IMR-90 (cell line): ENCODE results near the gene DGKB. TPM values are rescaled to one million over a fixed set of nuclear protein-coding genes. Genes with fewer than 3 reads are reported as not detected.

Source experiments
- ATAC-seq: fragments of 200-7000 bp; cut with Tn5 transposase; 2 replicates; pipeline ENCODE4 v1.9.1; 2020; ENCODE audit warnings: low read depth, mild to moderate bottlenecking, moderate library complexity
- BruUV-seq: library from RNA; stranded (reverse); fragments of 400-500 nt; replicated peaks from 2 replicates; lab custom pipeline; 2021; lab: Mats Ljungman, UMichigan
- CTCF ChIA-PET: fragments of 300-600 bp; formaldehyde crosslinking; extraction: SDS; loops from one replicate; lab custom pipeline; 2021; ENCODE audit warnings: antibody characterized with exemption; lab: Yijun Ruan, JAX
- POLR2A ChIA-PET: fragments of 300-600 bp; sonication (Branson Sonifier 250); formaldehyde crosslinking; loops from one replicate; lab custom pipeline; 2022; ENCODE audit warnings: antibody characterized with exemption; ENCODE audit not compliant: unreplicated experiment; lab: Charles Lee
- DNase-seq: peaks from one replicate; pipeline ENCODE4 v3.0.0; 2013
- H2AFZ ChIP-seq: replicated peaks from 2 replicates; pipeline ENCODE3; 2013; ENCODE audit warnings: low read length, mild to moderate bottlenecking; ENCODE audit not compliant: poor library complexity
- H2AK5ac ChIP-seq: 2 replicates; pipeline ENCODE4 v1.6.1; 2013; ENCODE audit warnings: low read depth, low read length, inconsistent platforms
- H2AK9ac ChIP-seq: replicated peaks from 2 replicates; pipeline ENCODE3; 2013; ENCODE audit warnings: mild to moderate bottlenecking, low read depth, low read length, moderate library complexity; ENCODE audit not compliant: poor library complexity
- H2BK120ac ChIP-seq: 2 replicates; pipeline ENCODE4 v1.6.1; 2013; ENCODE audit warnings: low read depth, low read length, inconsistent platforms
- H2BK15ac ChIP-seq: 3 replicates; pipeline ENCODE4 v1.6.1; 2013; ENCODE audit warnings: low read depth, low read length, inconsistent platforms
- H2BK20ac ChIP-seq: 2 replicates; pipeline ENCODE4 v1.6.1; 2013; ENCODE audit warnings: low read depth, mild to moderate bottlenecking, inconsistent platforms, low read length, moderate library complexity
- H2BK5ac ChIP-seq: 2 replicates; pipeline ENCODE4 v1.6.1; 2013; ENCODE audit warnings: mild to moderate bottlenecking, low read depth, low read length, inconsistent platforms; ENCODE audit not compliant: poor library complexity, severe bottlenecking
- H3K14ac ChIP-seq: replicated peaks from 2 replicates; pipeline ENCODE4 v1.6.1; 2013; ENCODE audit warnings: low read depth, low read length, inconsistent platforms
- H3K18ac ChIP-seq: 2 replicates; pipeline ENCODE4 v1.6.1; 2013; ENCODE audit warnings: low read depth, low read length, control low read depth
- H3K23ac ChIP-seq: 2 replicates; pipeline ENCODE4 v1.6.1; 2013; ENCODE audit warnings: low read depth, low read length, inconsistent platforms
- H3K27ac ChIP-seq: 2 replicates; pipeline ENCODE4 v1.5.1; 2013; ENCODE audit warnings: mild to moderate bottlenecking, control low read depth, low read length; ENCODE audit not compliant: insufficient read depth
- H3K27me3 ChIP-seq: 2 replicates; pipeline ENCODE4 v1.6.1; 2013; ENCODE audit warnings: low read length; ENCODE audit not compliant: control insufficient read depth, insufficient read depth
- H3K36me3 ChIP-seq: 2 replicates; pipeline ENCODE4 v1.6.1; 2013; ENCODE audit warnings: low read length, mixed read lengths; ENCODE audit not compliant: control insufficient read depth, insufficient read depth
- H3K4ac ChIP-seq: 2 replicates; pipeline ENCODE4 v1.6.1; 2013; ENCODE audit warnings: low read depth, low read length, inconsistent platforms
- H3K4me1 ChIP-seq: 2 replicates; pipeline ENCODE4 v1.6.1; 2013; ENCODE audit warnings: low read length, mixed read lengths; ENCODE audit not compliant: control insufficient read depth, insufficient read depth
- H3K4me2 ChIP-seq: 2 replicates; pipeline ENCODE4 v1.6.1; 2013; ENCODE audit warnings: low read depth, mild to moderate bottlenecking, control low read depth, low read length, moderate library complexity
- H3K4me3 ChIP-seq: 2 replicates; pipeline ENCODE4 v1.5.1; 2013; ENCODE audit warnings: low read depth, mild to moderate bottlenecking, control low read depth, low read length, moderate library complexity; ENCODE audit not compliant: insufficient read depth
- H3K56ac ChIP-seq: 2 replicates; pipeline ENCODE4 v1.6.1; 2013; ENCODE audit warnings: low read length, inconsistent platforms; ENCODE audit not compliant: insufficient read depth; ENCODE audit errors: extremely low read depth
- H3K79me1 ChIP-seq, 2 experiments: 2 replicates each; pipeline ENCODE4 v1.6.1; 2013; ENCODE audit warnings: low read length in 2 of 2, inconsistent platforms in 1 of 2, low read depth in 1 of 2
- H3K9ac ChIP-seq: 2 replicates; pipeline ENCODE4 v1.6.1; 2013; ENCODE audit warnings: low read depth, low read length, control low read depth
- H3K9me1 ChIP-seq: 2 replicates; pipeline ENCODE4 v1.6.1; 2013; ENCODE audit warnings: low read length, inconsistent platforms; ENCODE audit not compliant: insufficient read depth
- H3K9me3 ChIP-seq: 2 replicates; pipeline ENCODE4 v1.6.1; 2013; ENCODE audit warnings: low read length; ENCODE audit not compliant: control insufficient read depth, insufficient read depth
- H4K20me1 ChIP-seq: 2 replicates; pipeline ENCODE4 v1.6.1; 2013; ENCODE audit warnings: low read length, inconsistent platforms; ENCODE audit not compliant: insufficient read depth
- H4K5ac ChIP-seq: 2 replicates; pipeline ENCODE4 v1.6.1; 2013; ENCODE audit warnings: mild to moderate bottlenecking, low read depth, low read length, control low read depth
- H4K8ac ChIP-seq, 2 experiments: 2 replicates each; pipeline ENCODE4 v1.6.1; 2013; ENCODE audit warnings: low read depth in 2 of 2, low read length in 2 of 2, control low read depth in 1 of 2, inconsistent platforms in 1 of 2
- H4K91ac ChIP-seq: 2 replicates; pipeline ENCODE4 v1.6.1; 2013; ENCODE audit warnings: low read depth, low read length, inconsistent platforms; ENCODE audit not compliant: insufficient read depth
- CHD1 ChIP-seq: IDR thresholded peaks from 2 replicates; pipeline ENCODE4 v1.6.1; 2012; ENCODE audit warnings: low read depth, low read length, improper control_type of control experiment
- FOS ChIP-seq: fragments of 150-350 bp; IDR thresholded peaks from 2 replicates; pipeline ENCODE4 v1.6.1; 2016; ENCODE audit warnings: low read depth, low read length
- MAFK ChIP-seq: IDR thresholded peaks from 2 replicates; pipeline ENCODE4 v1.6.1; 2012; ENCODE audit warnings: low read depth, low read length, improper control_type of control experiment
- MXI1 ChIP-seq: IDR thresholded peaks from 2 replicates; pipeline ENCODE4 v1.6.1; 2012; ENCODE audit warnings: low read depth, mild to moderate bottlenecking, low read length, moderate library complexity, borderline replicate concordance
- RAD21 ChIP-seq: IDR thresholded peaks from 2 replicates; pipeline ENCODE4 v1.6.1; 2012; ENCODE audit warnings: low read length, improper control_type of control experiment
- RCOR1 ChIP-seq: IDR thresholded peaks from 2 replicates; pipeline ENCODE4 v1.6.1; 2012; ENCODE audit warnings: mild to moderate bottlenecking, low read length, improper control_type of control experiment; ENCODE audit not compliant: insufficient replicate concordance
- WGBS, 2 experiments: methylation state at CpG; one replicate each; pipeline versions ENCODE4 v1.1.5 to v1.1.7; 2013; ENCODE audit warnings: missing lambda C conversion rate in 2 of 2; ENCODE audit not compliant: insufficient read length in 1 of 2; ENCODE audit errors: extremely low coverage in 2 of 2; 5-methylcytosine and 5-hydroxymethylcytosine counted together
- dilution Hi-C: fragments of 300-500 bp; cut with HindIII; formaldehyde crosslinking; loops from one replicate; pipeline ENCODE4 v1.14.3; 2018; ENCODE audit warnings: low sequenced_read_pairs; ENCODE audit not compliant: unreplicated experiment
- in situ Hi-C: fragments of 300-500 bp; cut with MboI; formaldehyde crosslinking; loops from 3 replicates; pipeline ENCODE4 v1.14.3; 2019; ENCODE audit warnings: low sequenced_read_pairs, inconsistent platforms, mixed read lengths
- intact Hi-C: fragments of 100-400 bp; cut with micrococcal nuclease; formaldehyde crosslinking; loops from 2 replicates; pipeline ENCODE4 v1.10.0; 2022
- polyA plus RNA-seq, 3 experiments: library from polyadenylated mRNA; depleted of rRNA; stranded (reverse); fragments of >200 nt; gene quantifications; 2 replicates each; pipeline ENCODE4 v1.2.3, GENCODE V29; 2012; ENCODE audit warnings: low replicate concordance in 1 of 3
- total RNA-seq: library from RNA; depleted of rRNA; stranded (reverse); fragments of >200 nt; gene quantifications from 2 replicates; pipeline ENCODE4 v1.2.3, GENCODE V29; 2012
- TF ChIP-seq, protein P1 (sequence below): fragments of 150-350 bp; IDR thresholded peaks from 2 replicates; pipeline ENCODE4 v1.6.1; 2016; ENCODE audit warnings: low read depth, mild to moderate bottlenecking, low read length, moderate library complexity, borderline replicate concordance

The DGKB gene
- total and polyA plus RNA-seq, 2 of the 4 experiments (the other 2 are of a cell fraction), result not detected

DNA sequence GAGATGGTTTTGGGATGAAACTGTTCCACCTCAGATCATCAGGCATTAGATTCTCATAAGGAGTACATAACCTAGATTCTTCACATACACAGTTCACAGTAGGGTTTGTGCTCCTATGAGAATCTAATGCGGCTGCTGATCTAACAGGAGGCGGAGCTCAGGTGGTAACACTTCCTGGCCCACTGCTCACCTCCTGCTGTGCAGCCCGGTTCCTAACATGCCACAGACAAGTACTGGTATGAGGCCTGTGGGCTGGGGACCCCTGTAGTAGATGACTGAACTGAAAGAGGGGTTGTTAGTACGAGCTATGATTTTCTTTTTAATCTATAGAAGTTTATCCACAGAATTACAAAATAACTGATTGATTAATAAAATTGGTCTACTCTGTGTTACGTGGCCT, 48.1 kb downstream of the DGKB start:
- Histone ChIP-seq H2BK20ac (no peak overlapping the region), H2BK5ac (no peak overlapping the region), H3K56ac (no peak overlapping the region), H3K4me1 (no peaks in the 10 kb centered on the region), H3K4ac (no peak overlapping the region), H4K5ac (no peak overlapping the region), H4K8ac (no peak overlapping the region), H2AFZ (no peak overlapping the region), H2AK5ac (no peak overlapping the region), H3K4me3 (no peak overlapping the region), H3K23ac (no peak overlapping the region), H3K9me1 (no peaks in the 10 kb centered on the region), H4K20me1 (no peaks in the 10 kb centered on the region), H3K79me1 (no peaks in the 10 kb centered on the region), H3K18ac (no peak overlapping the region), H3K36me3 (no peaks in the 10 kb centered on the region), H3K14ac (no peak overlapping the region), H2AK9ac (no peak overlapping the region), H2BK120ac (no peak overlapping the region), H3K9me3 (no peaks in the 10 kb centered on the region), H4K91ac (no peak overlapping the region), H3K9ac (no peak overlapping the region), H3K27me3 (no peaks in the 10 kb centered on the region), H3K27ac (no peak overlapping the region), H2BK15ac (no peak overlapping the region), H3K4me2 (no peak overlapping the region)
- TF ChIP-seq, protein P1, sequence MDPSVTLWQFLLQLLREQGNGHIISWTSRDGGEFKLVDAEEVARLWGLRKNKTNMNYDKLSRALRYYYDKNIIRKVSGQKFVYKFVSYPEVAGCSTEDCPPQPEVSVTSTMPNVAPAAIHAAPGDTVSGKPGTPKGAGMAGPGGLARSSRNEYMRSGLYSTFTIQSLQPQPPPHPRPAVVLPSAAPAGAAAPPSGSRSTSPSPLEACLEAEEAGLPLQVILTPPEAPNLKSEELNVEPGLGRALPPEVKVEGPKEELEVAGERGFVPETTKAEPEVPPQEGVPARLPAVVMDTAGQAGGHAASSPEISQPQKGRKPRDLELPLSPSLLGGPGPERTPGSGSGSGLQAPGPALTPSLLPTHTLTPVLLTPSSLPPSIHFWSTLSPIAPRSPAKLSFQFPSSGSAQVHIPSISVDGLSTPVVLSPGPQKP, result no peak
- no peak for TF ChIP-seq MXI1
- no peak for TF ChIP-seq RCOR1
- TF ChIP-seq FOS, result no peak
- no peak for TF ChIP-seq MAFK
- TF ChIP-seq CHD1, result no peak
- no peak for TF ChIP-seq RAD21
- ChIA-PET CTCF (no interaction called here), POLR2A (no interaction called here)
- no CpG with 5 or more reads among the region's 5 CpGs for WGBS, 2 experiments
- ATAC-seq, result no peak
- intact Hi-C loops, result no loop called here
- DNase-seq, result no peak
- dilution Hi-C loops, result no loop called here
- BruUV-seq, result no TSS peak
- in situ Hi-C loops, result no loop called here
